ENCODE results near the gene HDAC1. TPM values are rescaled to one million over a fixed set of nuclear protein-coding genes. Genes with fewer than 3 reads are reported as not detected.

The HDAC1 gene
- total RNA-seq, 1 donor from 2014 or later: 52.9 TPM

GRCh38 chr1:32309960-32310359 lies 18.1 kb downstream of the HDAC1 start:
- peaks cover 19% of the 10 kb centered on the region for H3K4me1 Mint-ChIP-seq (ENCODE audit: low read depth)
- no peak overlapping the region for H3K4me3 Mint-ChIP-seq (ENCODE audit: unreplicated experiment)
- no peak overlapping the region for H3K27ac Mint-ChIP-seq (ENCODE audit: unreplicated experiment)
- H3K9me3 Mint-ChIP-seq (ENCODE audit: low read depth): peaks cover 4% of the 10 kb centered on the region
- DNase-seq (ENCODE audit: low spot score): no peak
- H3K36me3 Mint-ChIP-seq (ENCODE audit: low read depth): peaks cover 9% of the 10 kb centered on the region
- no peak for TF ChIP-seq CTCF (IDR thresholded peaks at IDR 0.05)
- H3K27me3 Mint-ChIP-seq (ENCODE audit: low read depth): no peaks in the 10 kb centered on the region

- no peak for DNase-seq (ENCODE audit: low spot score)
- no peak overlapping the region for H3K4me3 Mint-ChIP-seq (ENCODE audit: unreplicated experiment)
- no peaks in the 10 kb centered on the region for H3K9me3 Mint-ChIP-seq (ENCODE audit: low read depth)
- no peaks in the 10 kb centered on the region for H3K27me3 Mint-ChIP-seq (ENCODE audit: low read depth)
- H3K36me3 Mint-ChIP-seq (ENCODE audit: low read depth): peaks cover 2% of the 10 kb centered on the region
- peaks cover 19% of the 10 kb centered on the region for H3K4me1 Mint-ChIP-seq (ENCODE audit: low read depth)
- TF ChIP-seq CTCF (IDR thresholded peaks at IDR 0.05): no peak
- H3K27ac Mint-ChIP-seq (ENCODE audit: unreplicated experiment): no peak overlapping the region
These were observed 20.0 kb downstream of the HDAC1 start for GRCh38 chr1:32311709-32312393.

GRCh38 chr1:32316903-32317277 lies 25.0 kb downstream of the HDAC1 start:
- DNase-seq (ENCODE audit: low spot score): no peak
- TF ChIP-seq CTCF (IDR thresholded peaks at IDR 0.05): no peak
- no peaks in the 10 kb centered on the region for H3K9me3 Mint-ChIP-seq (ENCODE audit: low read depth)
- H3K4me3 Mint-ChIP-seq (ENCODE audit: unreplicated experiment): no peak overlapping the region
- peaks cover 6% of the 10 kb centered on the region for H3K4me1 Mint-ChIP-seq (ENCODE audit: low read depth)
- no peak overlapping the region for H3K27ac Mint-ChIP-seq (ENCODE audit: unreplicated experiment)
- H3K36me3 Mint-ChIP-seq (ENCODE audit: low read depth): peaks cover 3% of the 10 kb centered on the region
- no peaks in the 10 kb centered on the region for H3K27me3 Mint-ChIP-seq (ENCODE audit: low read depth)

- no peak overlapping the region for H3K27ac Mint-ChIP-seq (ENCODE audit: unreplicated experiment)
These were observed 26.4 kb downstream of the HDAC1 start for GRCh38 chr1:32318127-32318869.

More at GRCh38 chr1:32318127-32318869, 26.4 kb downstream of the HDAC1 start:
- Mint-ChIP-seq H3K27me3 (ENCODE audit: low read depth) (no peaks in the 10 kb centered on the region), H3K4me1 (ENCODE audit: low read depth) (peaks cover 8% of the 10 kb centered on the region), H3K9me3 (ENCODE audit: low read depth) (no peaks in the 10 kb centered on the region), H3K36me3 (ENCODE audit: low read depth) (peaks cover 3% of the 10 kb centered on the region), H3K4me3 (ENCODE audit: unreplicated experiment) (no peak overlapping the region)
- TF ChIP-seq CTCF (IDR thresholded peaks at IDR 0.05): no peak
- no peak for DNase-seq (ENCODE audit: low spot score)

All from chondrocyte (in vitro differentiated cells).